H1 (cell line): Measurements from ENCODE around the gene CLIP4. TPM values are rescaled to one million over a fixed set of nuclear protein-coding genes. Genes with fewer than 3 reads are reported as not detected.

Source experiments
- CTCF ChIP-seq, 3 experiments: IDR thresholded peaks; 1 replicate in 2 of 3; 2 replicates in 1 of 3; pipeline versions ENCODE4 v1.5.1 to v1.6.1; 2011; ENCODE audit warnings: low read length in 3 of 3, mild to moderate bottlenecking in 3 of 3, inconsistent platforms in 2 of 3, low read depth in 1 of 3, moderate library complexity in 1 of 3; ENCODE audit not compliant: insufficient read depth in 1 of 3; ENCODE audit errors: control extremely low read depth in 1 of 3
- MAX ChIP-seq: IDR thresholded peaks from 2 replicates; pipeline ENCODE4 v1.6.1; 2012; ENCODE audit warnings: inconsistent platforms
- RAD21 ChIP-seq, 2 experiments: IDR thresholded peaks in 1 of 2; conservative IDR thresholded peaks in 1 of 2; 2 replicates each; pipeline ENCODE4 v1.6.1; 2011; ENCODE audit warnings: low read depth in 2 of 2, low read length in 2 of 2, improper control_type of control experiment in 1 of 2, inconsistent platforms in 1 of 2, mild to moderate bottlenecking in 1 of 2, moderate library complexity in 1 of 2
- RBBP5 ChIP-seq: IDR thresholded peaks from 2 replicates; pipeline ENCODE4 v1.7.1; 2012; ENCODE audit warnings: low read depth, mild to moderate bottlenecking, inconsistent platforms, low read length, moderate library complexity, borderline replicate concordance
- SRF ChIP-seq: IDR thresholded peaks from 2 replicates; pipeline ENCODE4 v1.6.1; 2011; ENCODE audit warnings: mild to moderate bottlenecking, low read depth, low read length, moderate library complexity
- polyA plus RNA-seq, 7 experiments: library from polyadenylated mRNA; depleted of rRNA in 3 of 7; stranded (reverse) in 5 of 7; unstranded in 2 of 7; fragments of >200 nt in 5 of 7; fragments of 200-250 nt in 2 of 7; gene quantifications; 1 replicate in 5 of 7; 2 replicates in 1 of 7; 4 replicates in 1 of 7; pipeline versions ENCODE4 v1.2.1 to v1.2.3, GENCODE V29; 2011 to 2013; ENCODE audit warnings: missing spikeins in 2 of 7, mixed read lengths in 2 of 7
- total RNA-seq: library from RNA; stranded (reverse); fragmentation: NEBNext Ultra II Directional; extraction: Animal tissue kit (Norgen Biotek cat#: 25700); gene quantifications from 2 replicates; pipeline ENCODE4 v1.2.1, GENCODE V29; 2021

The CLIP4 gene
- total and polyA plus RNA-seq, 2 of the 8 experiments (the other 6 are each of a cell fraction or from before 2014, with no cell fraction given) = 0.08 to 0.09 TPM

GRCh38 chr2:29186817-29187216 lies 71.6 kb downstream of the CLIP4 start (continued):
- TF ChIP-seq CTCF (IDR thresholded peaks at IDR 0.05; ENCODE audit: control extremely low read depth in 1 of 3, insufficient read depth in 1 of 3, low read depth in 1 of 3, low read length in 3 of 3) (no peak), RAD21 (IDR thresholded peaks at IDR 0.05 in 1 of 2, conservative IDR thresholded peaks at IDR 0.05 in 1 of 2; ENCODE audit: low read depth in 2 of 2, low read length in 2 of 2) (no peak), SRF (no peak), MAX (no peak), RBBP5 (no peak)
